ENCODE results near the gene COA1.

GRCh38 chr7:43618073-43618472 is 111.2 kb downstream of the COA1 start:
- TF ChIP-seq EZH2 (IDR thresholded peaks at IDR 0.05; ENCODE audit: insufficient read depth, poor library complexity, severe bottlenecking) (no peak), EZH2phosphoT487 (IDR thresholded peaks at IDR 0.05; ENCODE audit: insufficient read depth, low read depth) (no peak)
